GM18526 (cell line): ENCODE results near the gene YPEL2.

Experiments used
- POLR2A ChIP-seq: IDR thresholded peaks from 3 replicates; pipeline ENCODE4 v1.6.1; 2011; ENCODE audit not compliant: insufficient read length; ENCODE audit errors: extremely low read depth

Gene YPEL2

GRCh38 chr17:59366773-59367656 is 35.6 kb downstream of the YPEL2 start:
- no peak for TF ChIP-seq POLR2A

- no peak for TF ChIP-seq POLR2A
Measured at GRCh38 chr17:59367657-59368045, 36.2 kb downstream of the YPEL2 start.

- no peak for TF ChIP-seq POLR2A
Measured at GRCh38 chr17:59368218-59368857, 36.9 kb downstream of the YPEL2 start.

- TF ChIP-seq POLR2A: no peak
Measured at GRCh38 chr17:59369031-59369975, 37.8 kb downstream of the YPEL2 start.

GRCh38 chr17:59370593-59371299 is 39.3 kb downstream of the YPEL2 start:
- no peak for TF ChIP-seq POLR2A

- no peak for TF ChIP-seq POLR2A
Measured at GRCh38 chr17:59371416-59372100, 40.1 kb downstream of the YPEL2 start.

GRCh38 chr17:59372138-59372751 is 40.8 kb downstream of the YPEL2 start:
- no peak for TF ChIP-seq POLR2A

GRCh38 chr17:59373882-59374495 is 42.5 kb downstream of the YPEL2 start:
- no peak for TF ChIP-seq POLR2A

GRCh38 chr17:59374612-59375011 is 43.2 kb downstream of the YPEL2 start:
- TF ChIP-seq POLR2A: no peak

GRCh38 chr17:59375857-59376256 is 44.4 kb downstream of the YPEL2 start:
- no peak for TF ChIP-seq POLR2A

GRCh38 chr17:59376506-59376905 is 45.1 kb downstream of the YPEL2 start:
- TF ChIP-seq POLR2A: no peak

- TF ChIP-seq POLR2A: no peak
Measured at GRCh38 chr17:59377410-59377809, 46.0 kb downstream of the YPEL2 start.

GRCh38 chr17:59378675-59379074 is 47.2 kb downstream of the YPEL2 start:
- TF ChIP-seq POLR2A: no peak
